ENCODE results near the gene SLIT1. TPM values are rescaled to one million over a fixed set of nuclear protein-coding genes. Genes with fewer than 3 reads are reported as not detected.

SLIT1 gene
- total RNA-seq, 1 donor from 2014 or later: 0.23 TPM

- Histone ChIP-seq H3K9me3 (ENCODE audit: insufficient read depth, low read depth, low read length) (peaks cover 7% of the 10 kb centered on the region), H3K4me2 (ENCODE audit: low read length) (no peak overlapping the region), H3K27me3 (ENCODE audit: insufficient read depth, low read length) (no peaks in the 10 kb centered on the region), H3K27ac (ENCODE audit: low read depth, low read length) (no peak overlapping the region), H3K9ac (ENCODE audit: low read length) (no peak overlapping the region), H4K20me1 (ENCODE audit: insufficient read depth, low read length) (no peaks in the 10 kb centered on the region), H3K79me2 (ENCODE audit: insufficient read depth, low read length) (no peaks in the 10 kb centered on the region), H2AFZ (ENCODE audit: low read depth, low read length) (no peak overlapping the region), H3K4me3 (ENCODE audit: insufficient read depth, low read depth, low read length) (no peak overlapping the region), H3K36me3 (ENCODE audit: insufficient read depth, low read length) (no peaks in the 10 kb centered on the region), H3K4me1 (ENCODE audit: insufficient read depth, low read length) (peaks cover 10% of the 10 kb centered on the region)
- Mint-ChIP-seq H3K9me3 (ENCODE audit: unreplicated experiment) (peaks cover 5% of the 10 kb centered on the region), H3K36me3 (ENCODE audit: low read depth, unreplicated experiment) (no peaks in the 10 kb centered on the region), H3K4me1 (ENCODE audit: low read depth, unreplicated experiment) (peaks cover 6% of the 10 kb centered on the region), H3K4me3 (ENCODE audit: unreplicated experiment) (no peak overlapping the region), H3K27me3 (ENCODE audit: low read depth, unreplicated experiment) (peaks cover 10% of the 10 kb centered on the region), H3K27ac (ENCODE audit: unreplicated experiment) (no peak overlapping the region)
- FAIRE-seq (no peak), DNase-seq (ENCODE audit: low read depth) (no peak)
- TF ChIP-seq CTCF (IDR thresholded peaks at IDR 0.05; ENCODE audit: insufficient read depth, low read depth, low read length) (no peak), EZH2 (IDR thresholded peaks at IDR 0.05; ENCODE audit: insufficient read depth, low read length) (no peak)
These were observed 156.5 kb downstream of the SLIT1 start for GRCh38 chr10:97029271-97029670.

- H3K4me1 Mint-ChIP-seq (ENCODE audit: low read depth, unreplicated experiment): peaks cover 11% of the 10 kb centered on the region
- peaks cover 14% of the 10 kb centered on the region for H3K4me1 ChIP-seq (ENCODE audit: insufficient read depth, low read length)
- TF ChIP-seq CTCF (IDR thresholded peaks at IDR 0.05; ENCODE audit: insufficient read depth, low read depth, low read length): no peak
- no peak overlapping the region for H3K27ac Mint-ChIP-seq (ENCODE audit: unreplicated experiment)
- H3K27me3 Mint-ChIP-seq (ENCODE audit: low read depth, unreplicated experiment): peaks cover 10% of the 10 kb centered on the region
- no peaks in the 10 kb centered on the region for H3K79me2 ChIP-seq (ENCODE audit: insufficient read depth, low read length)
- peaks cover 5% of the 10 kb centered on the region for H3K9me3 Mint-ChIP-seq (ENCODE audit: unreplicated experiment)
- no peaks in the 10 kb centered on the region for H3K36me3 Mint-ChIP-seq (ENCODE audit: low read depth, unreplicated experiment)
- peaks cover 7% of the 10 kb centered on the region for H3K9me3 ChIP-seq (ENCODE audit: insufficient read depth, low read depth, low read length)
- no peak overlapping the region for H3K4me3 Mint-ChIP-seq (ENCODE audit: unreplicated experiment)
- H3K4me2 ChIP-seq (ENCODE audit: low read length): peak overlapping the region; percentile 33
- no peaks in the 10 kb centered on the region for H3K27me3 ChIP-seq (ENCODE audit: insufficient read depth, low read length)
- no peak overlapping the region for H2AFZ ChIP-seq (ENCODE audit: low read depth, low read length)
- H4K20me1 ChIP-seq (ENCODE audit: insufficient read depth, low read length): no peaks in the 10 kb centered on the region
- no peak for DNase-seq (ENCODE audit: low read depth)
- no peak overlapping the region for H3K27ac ChIP-seq (ENCODE audit: low read depth, low read length)
- no peak overlapping the region for H3K9ac ChIP-seq (ENCODE audit: low read length)
- FAIRE-seq: no peak
- peak overlapping the region; percentile 3 for H3K4me3 ChIP-seq (ENCODE audit: insufficient read depth, low read depth, low read length)
- no peaks in the 10 kb centered on the region for H3K36me3 ChIP-seq (ENCODE audit: insufficient read depth, low read length)
These were observed 157.0 kb downstream of the SLIT1 start for GRCh38 chr10:97028832-97029178.

- H4K20me1 ChIP-seq (ENCODE audit: insufficient read depth, low read length): no peaks in the 10 kb centered on the region
- Mint-ChIP-seq H3K4me3 (ENCODE audit: unreplicated experiment) (no peak overlapping the region), H3K27ac (ENCODE audit: unreplicated experiment) (no peak overlapping the region), H3K4me1 (ENCODE audit: low read depth, unreplicated experiment) (peaks cover 15% of the 10 kb centered on the region), H3K36me3 (ENCODE audit: low read depth, unreplicated experiment) (no peaks in the 10 kb centered on the region), H3K9me3 (ENCODE audit: unreplicated experiment) (peaks cover 5% of the 10 kb centered on the region), H3K27me3 (ENCODE audit: low read depth, unreplicated experiment) (peaks cover 10% of the 10 kb centered on the region)
- no peak overlapping the region for H3K9ac ChIP-seq (ENCODE audit: low read length)
- H3K4me2 ChIP-seq (ENCODE audit: low read length): peak overlapping the region; percentile 33
- H3K36me3 ChIP-seq (ENCODE audit: insufficient read depth, low read length): no peaks in the 10 kb centered on the region
- peaks cover 20% of the 10 kb centered on the region for H3K4me1 ChIP-seq (ENCODE audit: insufficient read depth, low read length)
- peak; percentile 79 for DNase-seq (ENCODE audit: low read depth)
- H3K27me3 ChIP-seq (ENCODE audit: insufficient read depth, low read length): no peaks in the 10 kb centered on the region
- H3K9me3 ChIP-seq (ENCODE audit: insufficient read depth, low read depth, low read length): peaks cover 7% of the 10 kb centered on the region
- no peaks in the 10 kb centered on the region for H3K79me2 ChIP-seq (ENCODE audit: insufficient read depth, low read length)
- no peak for FAIRE-seq
- no peak overlapping the region for H3K27ac ChIP-seq (ENCODE audit: low read depth, low read length)
- peak overlapping the region; percentile 3 for H3K4me3 ChIP-seq (ENCODE audit: insufficient read depth, low read depth, low read length)
- no peak for TF ChIP-seq CTCF (IDR thresholded peaks at IDR 0.05; ENCODE audit: insufficient read depth, low read depth, low read length)
- TF ChIP-seq EZH2 (IDR thresholded peaks at IDR 0.05; ENCODE audit: insufficient read depth, low read length): no peak
- H2AFZ ChIP-seq (ENCODE audit: low read depth, low read length): no peak overlapping the region
These were observed 157.5 kb downstream of the SLIT1 start for GRCh38 chr10:97028126-97028831.
